Erythroblast (primary cell): ENCODE measurements around the gene FANCB.

Experiments
- GATA1 ChIP-seq: IDR thresholded peaks from 2 replicates; pipeline ENCODE4 v1.6.1; 2011; ENCODE audit warnings: low read depth, mild to moderate bottlenecking, control low read depth, low read length, moderate library complexity
- POLR2A ChIP-seq: IDR thresholded peaks from 2 replicates; pipeline ENCODE4 v1.6.1; 2011; ENCODE audit warnings: mild to moderate bottlenecking, low read length

GRCh38 chrX:14871767-14872166 is 1.1 kb downstream of the FANCB start:
- TF ChIP-seq POLR2A (no peak), GATA1 (no peak)
